CD14-positive monocyte (primary cell): Measurements from ENCODE around the gene CRYBG1. TPM values are rescaled to one million over a fixed set of nuclear protein-coding genes. Genes with fewer than 3 reads are reported as not detected.

ENCODE experiments used
- DNase-seq, 3 donors: peaks; one replicate each; pipeline ENCODE4 v3.0.0-alpha.2; 2011 to 2022
- H2AFZ ChIP-seq: 2 replicates; pipeline ENCODE4 v1.6.0; 2012; ENCODE audit warnings: mild to moderate bottlenecking, low read depth, low read length, inconsistent platforms; ENCODE audit not compliant: insufficient read depth, poor library complexity, severe bottlenecking
- H3K27ac ChIP-seq, 2 donors: 1 replicate in 1 of 2; 2 replicates in 1 of 2; pipeline ENCODE4 v1.5.1; 2012 to 2013; ENCODE audit warnings: low read length in 2 of 2, control low read depth in 1 of 2, inconsistent platforms in 1 of 2, low read depth in 1 of 2, mild to moderate bottlenecking in 1 of 2
- H3K27me3 ChIP-seq, 2 donors: one replicate each; pipeline versions ENCODE4 v1.6.0 to v1.6.1; 2011 to 2013; ENCODE audit warnings: low read length in 2 of 2; ENCODE audit not compliant: control insufficient read depth in 2 of 2, insufficient read depth in 2 of 2
- H3K36me3 ChIP-seq, 2 donors: replicated peaks in 1 of 2; 1 replicate in 1 of 2; 2 replicates in 1 of 2; pipeline versions ENCODE4 v1.5.1 to v1.6.1; 2012 to 2013; ENCODE audit warnings: low read length in 2 of 2, control low read depth in 1 of 2, inconsistent platforms in 1 of 2, mild to moderate bottlenecking in 1 of 2; ENCODE audit not compliant: insufficient read depth in 2 of 2, control insufficient read depth in 1 of 2
- H3K4me1 ChIP-seq, 2 donors: 1 replicate in 1 of 2; 2 replicates in 1 of 2; pipeline versions ENCODE4 v1.5.1 to v1.6.1; 2012 to 2013; ENCODE audit warnings: low read length in 2 of 2, control low read depth in 1 of 2, inconsistent platforms in 1 of 2, mild to moderate bottlenecking in 1 of 2, moderate library complexity in 1 of 2; ENCODE audit not compliant: insufficient read depth in 2 of 2, control insufficient read depth in 1 of 2
- H3K4me2 ChIP-seq: replicated peaks from 2 replicates; pipeline ENCODE3; 2012; ENCODE audit warnings: low read length, moderate library complexity, mild to moderate bottlenecking; ENCODE audit not compliant: poor library complexity, severe bottlenecking; ENCODE audit errors: extremely low read depth
- H3K4me3 ChIP-seq, 3 experiments: fragments of 200-600 bp in 1 of 3; sonication (generic) in 1 of 3; replicated peaks in 1 of 3; 1 replicate in 2 of 3; 2 replicates in 1 of 3; pipeline ENCODE4 v1.5.1; 2011 to 2013; ENCODE audit warnings: low read length in 3 of 3, mild to moderate bottlenecking in 3 of 3, control low read depth in 2 of 3, low read depth in 2 of 3, inconsistent platforms in 1 of 3, moderate library complexity in 1 of 3
- H3K79me2 ChIP-seq: 2 replicates; pipeline ENCODE4 v1.6.0; 2012; ENCODE audit warnings: mild to moderate bottlenecking, control low read depth, inconsistent platforms, low read length, moderate library complexity; ENCODE audit not compliant: insufficient read depth
- H3K9ac ChIP-seq: 2 replicates; pipeline ENCODE4 v1.6.0; 2017; ENCODE audit warnings: low read length, mild to moderate bottlenecking; ENCODE audit not compliant: insufficient read depth, poor library complexity, severe bottlenecking
- H3K9me3 ChIP-seq, 2 donors: replicated peaks in 1 of 2; 1 replicate in 1 of 2; 2 replicates in 1 of 2; pipeline versions ENCODE4 v1.5.1 to v1.6.1; 2012 to 2013; ENCODE audit warnings: low read length in 2 of 2, control low read depth in 1 of 2; ENCODE audit not compliant: control insufficient read depth in 1 of 2, insufficient read depth in 1 of 2
- H4K20me1 ChIP-seq: 2 replicates; pipeline ENCODE4 v1.6.0; 2012; ENCODE audit warnings: mild to moderate bottlenecking, low read length, control low read depth, moderate library complexity; ENCODE audit not compliant: insufficient read depth
- H3K27ac Mint-ChIP-seq, 7 donors: one replicate each; pipeline ENCODE4 v1.8.0; 2020; ENCODE audit warnings: mild to moderate bottlenecking in 7 of 7, mixed read lengths in 7 of 7, moderate library complexity in 6 of 7, inconsistent platforms in 2 of 7
- H3K27me3 Mint-ChIP-seq, 3 donors: one replicate each; pipeline ENCODE4 v1.8.0; 2021 to 2022; ENCODE audit warnings: low read depth in 3 of 3, mild to moderate bottlenecking in 3 of 3, mixed read lengths in 3 of 3, moderate library complexity in 3 of 3, inconsistent platforms in 1 of 3
- H3K36me3 Mint-ChIP-seq, 2 donors: one replicate each; pipeline ENCODE4 v1.8.0; 2020; ENCODE audit warnings: mixed read lengths in 2 of 2, inconsistent platforms in 1 of 2, mild to moderate bottlenecking in 1 of 2
- H3K4me1 Mint-ChIP-seq: one replicate; pipeline ENCODE4 v1.8.0; 2020; ENCODE audit warnings: mild to moderate bottlenecking, mixed read lengths
- H3K4me3 Mint-ChIP-seq, 2 donors: one replicate each; pipeline ENCODE4 v1.8.0; 2020; ENCODE audit warnings: mild to moderate bottlenecking in 2 of 2, mixed read lengths in 2 of 2, moderate library complexity in 1 of 2
- H3K9me3 Mint-ChIP-seq, 7 donors: one replicate each; pipeline ENCODE4 v1.8.0; 2020 to 2022; ENCODE audit warnings: mixed read lengths in 7 of 7, mild to moderate bottlenecking in 6 of 7, moderate library complexity in 6 of 7, inconsistent platforms in 2 of 7
- WGBS: methylation state at CpG from one replicate; pipeline ENCODE4 v1.1.5; 2013; ENCODE audit warnings: missing lambda C conversion rate; ENCODE audit not compliant: insufficient coverage; 5-methylcytosine and 5-hydroxymethylcytosine counted together
- intact Hi-C, 2 donors: fragments of 100-400 bp; cut with micrococcal nuclease; formaldehyde crosslinking; loops; one replicate each; pipeline versions ENCODE4 v1.15.0 to v1.15.1; 2023
- polyA plus RNA-seq, 3 donors: library from polyadenylated mRNA; depleted of rRNA in 1 of 3; unstranded in 2 of 3; stranded (reverse) in 1 of 3; fragments of 300-500 nt in 2 of 3; fragments of >200 nt in 1 of 3; fragmentation: Illumina TruSeq in 2 of 3; gene quantifications; 1 replicate in 2 of 3; 2 replicates in 1 of 3; pipeline ENCODE4 v1.2.3, GENCODE V29; 2012 to 2021
- TF ChIP-seq, protein P1 (sequence below): fragments of 200-600 bp; IDR thresholded peaks from one replicate; pipeline ENCODE4 v1.8.0; 2022; ENCODE audit warnings: antibody characterized with exemption, mild to moderate bottlenecking

CRYBG1 gene
- polyA plus RNA-seq, 3 donors = 7.9 to 11.9 (median 11.1) TPM

- no peak overlapping the region for H3K9ac ChIP-seq
- H3K4me1 ChIP-seq = peaks cover 14 to 16% of the 10 kb centered on the region in 2 donors
- H3K9me3 Mint-ChIP-seq = peaks cover 0 to 3% (median 0%) of the 10 kb centered on the region in 7 donors
- intact Hi-C loops = no loop called here
- DNase-seq = no peak
- H3K4me1 Mint-ChIP-seq = peaks cover 27% of the 10 kb centered on the region
- H3K27me3 Mint-ChIP-seq = no peaks in the 10 kb centered on the region
- no peaks in the 10 kb centered on the region for H3K27me3 ChIP-seq
- no peaks in the 10 kb centered on the region for H3K9me3 ChIP-seq
- no peaks in the 10 kb centered on the region for H4K20me1 ChIP-seq
- H3K4me3 ChIP-seq = no peak overlapping the region
- H3K36me3 ChIP-seq = no peaks in the 10 kb centered on the region
- H3K27ac Mint-ChIP-seq = no peak overlapping the region
- no peak overlapping the region for H2AFZ ChIP-seq
- H3K79me2 ChIP-seq = no peaks in the 10 kb centered on the region
- no peak overlapping the region for H3K4me3 Mint-ChIP-seq
- TF ChIP-seq, protein P1, sequence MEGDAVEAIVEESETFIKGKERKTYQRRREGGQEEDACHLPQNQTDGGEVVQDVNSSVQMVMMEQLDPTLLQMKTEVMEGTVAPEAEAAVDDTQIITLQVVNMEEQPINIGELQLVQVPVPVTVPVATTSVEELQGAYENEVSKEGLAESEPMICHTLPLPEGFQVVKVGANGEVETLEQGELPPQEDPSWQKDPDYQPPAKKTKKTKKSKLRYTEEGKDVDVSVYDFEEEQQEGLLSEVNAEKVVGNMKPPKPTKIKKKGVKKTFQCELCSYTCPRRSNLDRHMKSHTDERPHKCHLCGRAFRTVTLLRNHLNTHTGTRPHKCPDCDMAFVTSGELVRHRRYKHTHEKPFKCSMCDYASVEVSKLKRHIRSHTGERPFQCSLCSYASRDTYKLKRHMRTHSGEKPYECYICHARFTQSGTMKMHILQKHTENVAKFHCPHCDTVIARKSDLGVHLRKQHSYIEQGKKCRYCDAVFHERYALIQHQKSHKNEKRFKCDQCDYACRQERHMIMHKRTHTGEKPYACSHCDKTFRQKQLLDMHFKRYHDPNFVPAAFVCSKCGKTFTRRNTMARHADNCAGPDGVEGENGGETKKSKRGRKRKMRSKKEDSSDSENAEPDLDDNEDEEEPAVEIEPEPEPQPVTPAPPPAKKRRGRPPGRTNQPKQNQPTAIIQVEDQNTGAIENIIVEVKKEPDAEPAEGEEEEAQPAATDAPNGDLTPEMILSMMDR = no peak
- H3K4me2 ChIP-seq = no peak overlapping the region
- WGBS = 83% methylated on average over 3 of the region's 4 CpGs
- peaks cover 0 to 2% of the 10 kb centered on the region in 2 donors for H3K36me3 Mint-ChIP-seq
- no peak overlapping the region for H3K27ac ChIP-seq
These were observed 128.2 kb downstream of the CRYBG1 start for GRCh38 chr6:106488494-106489370.

DNA sequence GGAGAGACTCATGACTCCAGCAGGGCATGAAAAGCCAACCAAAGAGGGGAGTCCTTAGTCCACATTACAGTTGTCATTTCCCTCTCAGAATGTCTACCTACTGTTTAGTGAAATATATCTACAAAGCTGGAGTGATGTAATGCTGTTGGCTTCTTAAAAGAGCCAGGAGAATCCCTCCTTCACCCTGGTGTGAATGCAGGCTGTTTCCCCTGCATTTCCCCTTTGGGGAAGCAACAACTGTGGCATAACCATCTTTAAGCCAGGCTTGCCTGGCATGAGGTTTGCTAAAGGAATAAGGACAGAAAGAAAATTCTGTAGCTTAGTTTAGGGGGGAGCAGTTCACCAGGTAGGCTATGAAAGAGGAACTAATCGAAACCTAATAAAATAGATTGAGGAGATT, 129.5 kb downstream of the CRYBG1 start:
- H3K79me2 ChIP-seq = no peaks in the 10 kb centered on the region
- no peak overlapping the region for H3K9ac ChIP-seq
- no peak for DNase-seq
- no peak overlapping the region for H2AFZ ChIP-seq
- no peaks in the 10 kb centered on the region for H3K9me3 ChIP-seq
- no peak overlapping the region for H3K27ac Mint-ChIP-seq
- WGBS = no CpG with 5 or more reads among the region's 1 CpG
- no peaks in the 10 kb centered on the region for H4K20me1 ChIP-seq
- H3K4me2 ChIP-seq = no peak overlapping the region
- H3K36me3 Mint-ChIP-seq = peaks cover 0 to 2% of the 10 kb centered on the region in 2 donors
- no peaks in the 10 kb centered on the region for H3K27me3 ChIP-seq
- H3K9me3 Mint-ChIP-seq = peaks cover 0 to 3% (median 0%) of the 10 kb centered on the region in 7 donors
- no peak overlapping the region for H3K4me3 Mint-ChIP-seq
- H3K4me1 ChIP-seq = peaks cover 18 to 19% of the 10 kb centered on the region in 2 donors
- TF ChIP-seq, protein P1 = no peak
- no peak overlapping the region for H3K27ac ChIP-seq
- H3K4me1 Mint-ChIP-seq = peaks cover 31% of the 10 kb centered on the region
- no peak overlapping the region for H3K4me3 ChIP-seq
- no peaks in the 10 kb centered on the region for H3K36me3 ChIP-seq
- intact Hi-C loops = no loop called here
- H3K27me3 Mint-ChIP-seq = no peaks in the 10 kb centered on the region
